COLO668 (cell line): ENCODE data around the gene CLSTN1.

Source experiments
- DNase-seq: peaks from one replicate; lab custom pipeline; 2025; ENCODE audit not compliant: unreplicated experiment; lab: John Stamatoyannopoulos, UW

Gene CLSTN1

DNA sequence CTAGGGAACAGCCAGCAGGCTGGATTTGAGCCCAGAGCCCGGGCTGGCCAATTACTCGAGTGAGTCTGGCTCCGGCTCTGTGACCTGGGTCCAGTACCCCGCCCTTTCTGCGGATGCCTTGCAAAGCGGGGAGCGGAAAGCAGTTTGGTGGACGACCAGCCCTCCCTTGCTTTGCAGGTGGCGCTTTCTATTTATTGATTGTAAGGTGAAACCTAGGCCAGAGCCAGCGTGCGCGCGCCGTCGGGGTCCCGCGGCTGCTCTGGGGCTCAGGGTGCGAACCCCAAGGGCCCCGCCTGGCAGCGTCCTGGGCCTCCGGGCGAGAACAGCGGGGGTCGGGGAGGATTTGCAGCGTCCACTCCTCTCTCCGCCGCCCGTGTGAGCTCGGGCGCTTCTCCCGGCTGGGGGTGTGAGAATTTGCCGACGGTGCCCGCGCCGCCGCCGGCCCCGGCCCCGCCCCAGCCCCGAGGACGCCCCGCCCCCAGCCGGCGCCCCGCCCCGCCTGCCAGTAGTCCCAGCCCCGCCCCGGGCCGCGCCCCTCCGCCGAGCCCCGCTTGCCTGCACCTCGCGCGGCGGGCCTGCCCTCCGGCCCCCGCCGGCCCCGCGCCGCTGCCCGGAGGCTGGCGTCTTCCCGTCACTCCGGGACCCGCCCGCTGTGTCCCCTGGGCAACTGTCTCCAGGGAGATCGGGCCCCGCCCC is 134.6 kb downstream of the CLSTN1 start:
- DNase-seq: peak; percentile 90

GRCh38 chr1:9688599-9688998 is 135.2 kb downstream of the CLSTN1 start:
- no peak for DNase-seq

- DNase-seq: peak; percentile 69
These were observed 135.7 kb downstream of the CLSTN1 start for GRCh38 chr1:9687874-9688582.

- peak; percentile 81 for DNase-seq
These were observed 136.5 kb downstream of the CLSTN1 start for GRCh38 chr1:9687120-9687873.

GRCh38 chr1:9684801-9685200 is 139.0 kb downstream of the CLSTN1 start:
- no peak for DNase-seq

- no peak for DNase-seq
These were observed 142.9 kb downstream of the CLSTN1 start for GRCh38 chr1:9680828-9681227.

DNA sequence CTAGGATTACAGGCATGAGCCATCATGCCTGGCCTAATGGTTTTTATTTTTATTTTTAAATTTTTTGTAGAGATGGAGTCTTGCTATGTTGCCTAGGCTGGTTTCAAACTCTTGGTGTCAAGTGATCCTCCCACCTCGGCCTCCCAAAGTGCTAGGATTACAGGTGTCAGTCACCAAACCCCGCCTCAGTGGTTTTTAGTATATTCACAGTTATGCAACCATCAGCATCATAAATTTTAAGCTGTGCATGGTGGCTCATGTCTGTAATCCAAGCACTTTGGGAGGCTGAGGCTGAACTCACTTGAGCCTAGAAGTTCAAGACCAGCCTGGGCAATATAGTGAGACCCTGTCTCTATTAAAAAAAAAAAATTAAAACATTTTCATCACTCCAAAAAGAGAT is 143.7 kb downstream of the CLSTN1 start:
- no peak for DNase-seq
